GM18858 (cell line): ENCODE results near the gene ACOX3.
"Not testable (repeated sequence)": the region's sequence is repeated elsewhere in the genome, so short reads cannot be mapped to it uniquely, and the experiment has no call there.

Source experiments
- ATAC-seq: cut with Tn5 transposase; IDR thresholded peaks from one replicate; pipeline ENCODE4 v1.9.1; 2021; ENCODE audit not compliant: unreplicated experiment

Gene ACOX3

DNA sequence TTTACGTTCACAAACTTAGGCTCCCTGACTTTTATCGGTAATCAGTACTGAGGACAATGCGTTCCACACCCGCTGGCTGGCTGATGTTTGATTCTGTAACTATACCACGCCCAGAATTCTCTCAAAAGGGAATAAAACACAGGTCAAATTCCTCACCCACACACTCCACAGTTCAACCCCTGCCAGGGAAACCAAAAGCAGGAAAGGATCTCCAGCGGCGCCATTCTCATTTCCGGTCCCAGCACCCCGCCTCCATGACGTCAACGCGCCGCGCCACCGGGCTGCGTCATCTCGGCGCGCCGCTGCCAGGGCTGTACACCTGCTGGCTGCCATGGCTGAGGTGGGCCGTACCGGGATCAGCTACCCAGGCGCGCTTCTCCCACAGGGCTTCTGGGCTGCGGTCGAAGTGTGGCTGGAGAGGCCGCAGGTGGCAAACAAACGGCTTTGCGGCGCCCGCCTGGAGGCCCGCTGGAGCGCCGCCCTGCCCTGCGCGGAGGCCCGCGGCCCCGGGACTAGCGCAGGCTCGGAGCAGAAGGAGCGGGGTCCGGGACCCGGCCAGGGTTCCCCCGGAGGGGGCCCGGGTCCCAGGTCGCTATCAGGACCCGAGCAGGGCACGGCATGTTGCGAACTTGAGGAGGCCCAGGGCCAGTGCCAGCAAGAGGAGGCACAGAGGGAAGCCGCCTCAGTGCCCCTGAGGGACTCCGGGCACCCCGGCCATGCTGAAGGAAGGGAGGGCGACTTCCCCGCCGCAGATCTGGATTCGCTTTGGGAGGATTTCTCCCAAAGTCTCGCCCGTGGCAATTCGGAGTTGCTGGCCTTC lies at the start of gene ACOX3, which contains the start of gene TRMT44:
Gene ACOX3 (minus strand): TSS at position 232 of the 820 bp plus-strand sequence. CDS start 24,202 bp downstream, outside the sequence.
Gene TRMT44 (plus strand): TSS at position 286 of the 820 bp plus-strand sequence. CDS start 46 bp downstream, at position 332.
- peak; percentile 76 for ATAC-seq

DNA sequence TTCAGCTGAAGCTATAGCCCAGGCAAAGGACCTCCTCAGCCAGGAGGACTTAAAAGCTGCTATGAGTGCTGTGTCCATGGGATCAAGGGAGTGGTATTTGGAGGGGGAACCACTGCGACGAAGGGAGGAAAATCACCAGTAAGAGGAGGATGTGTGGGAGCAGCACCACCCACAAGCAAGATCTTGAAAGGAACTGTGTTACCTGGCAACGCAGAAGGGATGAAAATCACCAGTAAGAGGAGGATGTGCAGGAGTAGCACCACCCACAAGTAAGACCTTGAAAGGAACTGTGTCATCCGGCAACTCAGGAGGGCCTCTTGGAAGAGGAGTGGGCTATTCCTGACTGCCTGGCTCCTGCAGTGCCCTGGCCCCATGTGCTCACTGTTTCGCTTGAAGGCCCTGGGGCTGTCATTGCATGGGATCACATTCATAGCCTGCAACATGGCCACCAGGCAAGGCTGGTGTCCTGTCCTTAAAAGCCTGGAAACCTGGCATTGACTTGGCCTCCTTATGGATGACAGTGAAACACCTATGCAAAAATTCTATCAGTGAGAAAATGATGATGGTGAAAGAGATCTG lies 48.4 kb upstream of the ACOX3 start:
- ATAC-seq: no peak

DNA sequence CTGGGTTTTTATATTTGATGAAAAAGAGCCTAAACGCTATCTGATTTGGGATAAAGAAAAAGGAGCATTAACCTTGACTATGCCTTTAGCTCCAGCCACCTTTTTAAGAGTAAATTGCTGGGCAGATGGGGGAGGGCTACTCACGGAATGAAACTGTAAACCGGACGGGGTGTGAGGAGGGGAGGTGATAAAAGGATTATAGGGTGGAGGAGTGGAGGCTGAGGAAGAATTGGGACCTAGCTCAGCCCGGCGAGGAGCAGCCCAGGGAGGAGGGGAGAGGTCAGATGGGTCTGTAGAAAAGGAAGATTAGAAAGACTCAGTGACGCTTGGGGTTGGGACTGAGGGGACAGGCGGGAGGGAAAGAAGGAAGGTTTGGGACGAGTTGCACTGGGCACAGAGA lies 46.1 kb upstream of the ACOX3 start:
- ATAC-seq: not testable (repeated sequence)

DNA sequence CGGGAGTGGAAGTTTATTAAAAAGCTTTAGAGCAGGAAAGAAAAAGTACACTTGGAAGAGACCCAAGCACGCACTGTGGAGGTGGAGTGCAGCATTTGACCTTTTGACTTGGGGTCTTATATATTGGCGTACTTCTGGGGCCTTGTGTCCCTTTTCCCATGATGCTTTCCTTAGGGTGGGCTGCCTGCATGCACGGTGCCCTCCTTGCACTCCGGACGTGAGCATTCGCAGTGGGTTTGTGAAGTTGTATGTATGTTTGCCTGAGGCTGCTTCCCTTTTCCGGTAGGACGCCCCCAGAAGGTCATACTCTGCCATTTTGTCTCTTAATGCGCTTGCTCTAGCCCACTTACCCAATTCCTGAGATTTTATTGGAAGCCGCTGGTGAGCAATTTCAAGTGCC lies 39.7 kb upstream of the ACOX3 start:
- ATAC-seq: no peak

DNA sequence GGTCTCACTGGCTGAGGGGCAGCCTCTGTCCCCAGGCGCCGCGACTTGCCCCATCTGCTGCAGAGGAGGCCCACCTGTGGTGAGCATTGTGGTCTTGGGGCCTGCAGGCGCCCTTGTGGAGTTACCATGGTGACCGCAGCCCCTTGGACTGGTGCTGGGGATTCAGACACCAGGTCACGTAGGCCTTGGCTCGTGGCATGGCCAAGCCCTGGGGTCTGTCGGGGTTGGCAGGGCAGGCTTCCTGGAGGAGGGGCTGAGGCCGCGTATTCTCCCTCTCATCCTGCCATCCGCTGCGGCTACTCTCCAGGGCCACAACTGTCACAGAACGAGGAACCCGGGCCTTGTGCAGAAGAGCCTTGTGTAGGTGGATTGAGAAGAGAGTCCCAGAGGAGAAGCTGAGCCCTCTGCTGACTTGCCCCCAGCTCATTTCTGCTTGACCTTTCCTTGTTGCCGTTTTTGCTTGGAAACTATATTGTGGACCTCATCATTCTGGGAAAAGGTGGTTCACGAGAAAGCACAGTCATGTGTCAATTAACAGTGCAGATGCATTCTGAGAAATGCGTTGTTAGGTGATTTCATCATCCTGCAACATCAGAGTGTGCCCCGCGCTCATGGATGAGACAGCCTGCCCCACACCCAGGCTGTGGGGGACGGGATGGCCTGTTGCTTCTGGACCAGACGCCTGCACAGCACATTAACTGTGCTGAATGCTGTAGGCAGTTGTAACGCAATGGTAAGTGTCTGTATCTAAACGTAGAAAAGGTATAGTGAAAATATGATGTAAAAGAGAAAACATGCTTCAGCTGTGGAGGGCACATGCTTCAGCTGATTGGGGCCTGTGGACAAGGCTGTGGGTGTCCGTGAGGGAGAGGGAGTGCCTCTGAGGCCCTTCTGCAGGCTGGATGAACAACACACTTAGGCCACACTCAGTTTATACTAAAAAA lies 38.5 kb upstream of the ACOX3 start:
- ATAC-seq: no peak

DNA sequence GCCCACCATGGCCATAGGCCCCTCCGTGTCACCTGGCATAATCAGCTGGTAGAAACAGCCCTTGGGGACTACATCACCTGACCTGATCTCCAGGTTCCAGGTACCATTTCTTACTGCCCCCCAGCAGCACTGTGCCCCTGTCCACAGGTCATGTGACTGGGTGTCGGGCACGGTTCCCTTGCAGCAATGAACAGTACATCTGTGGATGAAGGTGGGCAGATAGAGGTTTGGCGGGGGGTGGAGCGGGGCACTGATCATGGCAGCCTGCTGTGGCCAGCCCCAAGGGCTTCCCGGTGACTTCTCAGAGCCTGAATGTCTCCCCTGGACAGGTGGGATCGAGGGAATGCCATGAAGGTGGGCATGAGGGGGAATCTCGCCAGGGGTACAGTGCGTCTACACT lies 37.8 kb upstream of the ACOX3 start:
- ATAC-seq: no peak

DNA sequence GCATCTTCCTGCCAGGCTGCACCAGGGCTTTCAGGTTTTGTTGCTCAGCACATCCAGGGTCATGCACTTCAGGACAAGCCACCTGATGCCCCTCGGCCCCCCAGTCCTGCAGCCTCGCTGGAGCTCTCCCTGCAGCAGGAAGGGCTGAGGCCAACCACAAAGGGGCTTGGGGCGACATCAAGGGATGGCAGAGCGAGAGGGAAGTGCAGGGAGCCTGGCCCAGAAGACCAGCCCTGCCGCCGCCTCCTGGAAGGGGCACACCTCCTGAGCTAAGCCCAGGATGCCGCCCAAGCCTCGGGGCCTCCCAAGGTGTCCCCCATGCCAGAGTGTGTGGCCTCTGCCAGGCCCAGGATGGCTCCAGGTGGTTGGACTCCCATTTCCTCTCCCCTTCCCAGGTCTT lies 37.2 kb upstream of the ACOX3 start:
- ATAC-seq: no peak

DNA sequence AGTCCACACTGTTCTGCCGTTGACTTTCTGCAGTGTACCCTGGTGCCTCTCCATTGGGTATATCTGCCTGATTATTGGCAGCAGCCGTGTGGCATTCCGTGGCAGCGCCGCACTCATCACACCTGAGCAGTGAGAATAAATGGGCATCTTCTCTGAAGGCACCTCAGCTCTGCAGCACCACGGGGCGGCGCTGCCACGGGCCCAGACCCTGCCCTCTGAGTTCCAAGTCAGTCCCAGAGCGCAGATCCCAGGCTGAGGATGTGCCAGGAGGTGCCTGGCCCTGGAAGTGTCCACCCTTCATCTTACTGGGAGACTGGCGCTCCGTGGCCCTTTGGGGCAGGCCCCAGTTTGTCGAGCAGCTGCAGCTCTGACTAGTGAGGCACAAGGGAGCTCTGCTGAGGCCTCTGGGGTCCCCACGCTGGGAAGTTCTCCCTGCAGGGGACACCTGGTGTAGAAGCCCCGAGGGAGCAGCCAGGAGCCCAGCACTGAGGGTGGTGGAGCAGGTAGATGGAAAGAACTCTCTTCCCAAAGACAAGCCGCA lies 36.6 kb upstream of the ACOX3 start:
- ATAC-seq: no peak

DNA sequence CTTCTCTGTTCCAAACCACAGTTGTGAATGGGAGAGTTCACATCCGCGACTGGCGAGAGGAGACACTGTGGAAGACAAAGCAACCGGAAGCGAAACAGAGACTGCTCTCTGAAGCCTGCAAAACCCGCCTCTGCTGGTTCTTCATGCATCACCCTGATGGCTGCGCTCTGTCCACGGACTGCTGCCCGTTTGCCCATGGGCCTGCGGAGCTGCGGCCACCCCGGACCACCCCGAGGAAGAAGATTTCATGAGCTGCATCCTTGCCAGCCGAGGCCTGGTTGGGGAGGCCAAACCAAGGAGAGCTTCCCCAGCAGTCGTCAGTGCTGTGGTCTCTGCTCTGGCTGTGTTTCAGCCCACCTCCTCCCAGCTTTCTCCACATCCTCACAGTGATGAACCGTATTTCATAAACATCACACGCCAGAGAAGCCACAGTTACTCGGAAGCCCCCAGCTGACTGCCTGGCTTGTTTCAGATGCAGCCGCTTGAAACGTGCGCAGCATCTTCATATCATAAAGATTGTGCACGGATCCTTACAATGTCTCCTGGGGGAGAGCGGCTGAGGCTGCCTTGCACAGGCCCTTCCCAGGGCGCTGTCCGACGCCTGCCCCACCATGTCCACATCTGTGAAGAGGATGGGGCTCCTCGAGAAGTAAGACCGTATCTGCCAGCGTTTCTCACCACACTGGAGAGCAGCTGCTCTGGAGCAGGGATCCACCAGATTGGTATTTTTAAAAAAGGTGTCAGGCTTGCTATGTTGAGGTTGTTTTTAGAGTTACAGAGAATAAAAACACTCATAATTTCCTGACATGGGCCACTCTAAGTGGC lies 35.4 kb upstream of the ACOX3 start:
- no peak for ATAC-seq

DNA sequence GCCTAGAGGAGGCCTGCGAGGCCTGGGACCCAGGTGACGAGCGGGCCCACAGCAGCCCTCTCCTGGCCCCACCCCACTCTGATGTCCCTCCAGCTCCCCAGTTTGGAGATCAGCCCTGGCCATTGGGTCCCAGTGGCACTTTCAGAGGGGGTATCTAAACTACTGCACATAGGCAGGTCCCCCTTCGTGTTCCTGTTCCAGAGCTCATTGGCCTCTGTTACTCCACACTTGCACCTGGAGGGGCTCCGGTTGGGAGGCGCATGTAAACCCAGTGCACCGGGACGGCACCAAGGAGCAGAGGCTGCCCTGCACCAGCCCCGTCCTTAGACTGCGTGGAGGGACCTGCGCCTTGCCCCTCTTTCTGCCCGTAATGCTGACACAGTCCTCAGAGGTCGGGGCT lies 34.3 kb upstream of the ACOX3 start:
- ATAC-seq: no peak

DNA sequence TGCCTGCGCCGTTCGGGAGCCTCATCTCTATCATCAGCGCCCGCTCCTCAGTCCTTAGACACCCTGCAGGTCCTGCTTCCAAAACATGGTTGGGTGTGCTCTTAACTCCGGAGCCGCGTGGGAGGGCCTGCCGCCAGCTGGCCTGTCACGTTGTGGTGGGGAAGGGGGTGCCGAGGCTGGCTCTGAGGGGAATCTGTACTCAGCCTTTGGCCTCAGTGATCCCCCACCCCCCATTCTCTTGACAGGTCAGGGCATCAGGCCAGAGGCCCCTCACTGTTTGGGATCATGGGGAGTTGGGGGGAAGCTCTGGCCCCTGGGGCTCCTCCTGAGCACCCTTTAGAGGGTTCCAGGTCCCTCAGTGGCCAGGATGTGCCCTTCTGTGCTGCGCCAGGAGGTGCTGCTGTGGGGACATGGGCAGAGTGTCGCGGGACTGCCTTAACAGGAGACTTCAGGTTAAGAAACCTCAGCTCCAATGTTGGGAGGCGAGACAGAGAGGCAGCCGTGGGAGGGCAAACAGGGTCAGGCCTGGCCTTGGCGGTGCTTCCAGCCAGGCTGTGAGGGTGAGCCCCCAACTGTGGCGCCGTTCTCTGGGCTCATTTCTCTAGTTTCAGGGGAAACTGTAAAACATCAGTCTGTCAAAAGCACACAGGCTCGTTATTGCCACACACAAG lies 33.5 kb upstream of the ACOX3 start:
- no peak for ATAC-seq

DNA sequence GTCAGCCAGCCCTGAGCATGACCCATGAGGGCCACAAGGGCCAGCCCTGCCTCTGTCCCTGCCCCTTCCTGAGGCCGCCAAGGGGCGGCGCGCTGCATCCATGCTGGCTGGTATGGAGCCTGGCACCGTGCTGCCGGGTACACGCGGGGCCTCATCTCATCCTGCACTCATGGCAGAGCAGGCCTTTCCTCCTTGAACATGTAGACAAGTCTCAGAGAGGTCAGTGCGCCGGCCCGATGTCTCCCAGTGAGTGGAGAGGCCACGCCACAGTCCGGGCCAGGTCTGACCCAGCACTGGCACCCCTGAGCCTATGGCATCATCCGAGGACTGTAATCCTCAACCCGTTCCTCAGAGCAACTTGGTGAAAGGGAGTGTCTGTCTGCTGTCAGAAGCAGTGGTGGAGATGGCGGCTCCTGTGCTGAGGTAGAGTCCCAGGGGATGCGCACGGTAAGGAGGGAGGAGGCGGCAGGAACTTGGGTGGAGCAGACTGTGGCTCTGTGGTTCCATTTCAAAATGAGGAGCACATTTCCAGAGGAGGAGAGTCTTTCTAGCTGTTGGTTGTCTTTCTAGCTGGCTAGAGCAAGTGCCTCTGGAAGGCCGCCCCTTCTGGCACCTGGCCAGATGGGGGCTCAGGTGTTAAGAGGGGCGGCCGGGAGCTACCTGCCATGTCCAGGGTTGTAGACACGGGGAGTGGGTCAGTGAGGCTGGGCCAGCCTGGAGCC lies 32.8 kb upstream of the ACOX3 start:
- no peak for ATAC-seq

DNA sequence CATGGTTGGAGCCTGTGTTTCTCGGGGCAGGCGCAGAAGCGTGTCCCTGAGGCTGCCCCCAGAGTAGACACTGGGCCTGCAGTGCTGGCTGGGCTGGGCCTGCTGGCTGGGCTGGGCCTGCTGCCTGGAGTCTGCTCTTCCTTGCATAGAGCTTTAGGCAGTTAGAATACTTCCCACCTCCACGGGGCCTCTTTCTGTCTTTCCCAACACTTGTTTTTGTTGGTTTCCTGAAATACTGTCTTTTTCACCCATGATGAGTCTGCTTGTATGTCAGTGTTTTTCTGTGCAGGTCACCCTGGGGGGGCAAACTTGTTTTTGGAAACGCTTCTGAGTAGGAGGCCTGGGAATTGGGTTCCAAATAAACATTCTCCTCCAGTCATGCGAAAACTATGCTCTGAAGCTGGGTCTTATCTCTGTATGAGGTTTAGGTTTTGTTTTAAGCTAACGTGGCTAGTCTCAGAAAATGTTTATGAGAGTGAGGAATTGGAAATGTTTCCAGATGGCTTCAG lies 32.2 kb upstream of the ACOX3 start:
- ATAC-seq: no peak

DNA sequence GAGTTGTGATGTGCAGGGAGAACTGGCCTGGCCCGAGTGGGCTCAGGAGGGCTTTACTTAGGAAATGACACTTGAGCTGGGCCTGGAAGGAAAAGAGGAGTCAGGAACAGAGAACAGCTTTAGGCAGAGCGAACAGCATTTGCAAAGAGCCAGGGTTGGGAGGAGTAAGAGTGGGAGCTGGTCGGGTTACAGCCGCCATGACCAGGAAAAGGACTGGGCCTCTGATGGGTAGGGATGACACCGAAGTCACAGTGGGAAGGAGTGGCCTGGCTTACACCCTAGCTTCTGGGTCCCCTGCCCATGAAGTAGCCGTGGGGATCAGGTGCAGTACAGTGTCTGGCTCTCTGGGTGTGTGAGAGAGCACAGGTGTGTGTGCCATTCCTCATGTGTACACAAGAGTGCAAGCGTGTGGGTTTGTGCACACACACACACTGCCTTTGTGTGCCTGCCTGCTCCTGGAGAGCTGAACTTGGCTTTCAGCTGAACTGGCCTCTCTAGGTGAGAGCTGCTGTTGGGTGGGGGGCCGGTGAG lies 31.7 kb upstream of the ACOX3 start:
- no peak for ATAC-seq

DNA sequence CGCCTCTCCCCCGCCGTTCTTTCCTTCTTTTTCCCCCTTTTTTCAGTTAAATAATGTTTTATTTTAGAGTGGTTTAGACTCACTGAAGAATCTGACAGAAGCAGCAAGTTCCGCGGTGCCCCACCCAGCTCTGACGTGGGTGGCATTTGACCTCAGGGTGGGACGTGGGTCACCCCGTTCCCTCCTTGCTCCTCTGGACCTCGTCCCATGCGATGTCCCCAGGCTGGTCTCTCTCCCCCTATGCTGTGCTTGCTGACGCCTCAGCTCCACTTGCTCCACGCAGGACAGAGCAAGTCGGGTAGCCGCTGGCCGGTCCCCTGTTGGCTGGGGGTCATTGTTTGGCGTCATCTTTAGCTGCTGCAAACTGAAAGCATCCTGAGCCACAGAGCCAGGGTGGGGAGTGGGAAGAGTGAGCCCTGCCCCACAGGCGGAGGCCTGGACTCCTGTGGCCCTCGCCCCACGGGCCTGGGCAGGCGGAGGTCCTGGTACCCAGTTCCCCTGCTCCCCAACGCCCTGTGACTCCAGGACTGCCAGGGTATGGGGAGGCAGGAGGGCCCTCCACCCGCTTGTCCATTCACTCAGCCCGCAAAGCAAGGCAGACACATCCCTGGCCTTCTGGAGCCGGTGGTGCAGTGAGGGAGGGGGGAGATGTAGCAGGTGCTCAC lies 30.8 kb upstream of the ACOX3 start:
- no peak for ATAC-seq

DNA sequence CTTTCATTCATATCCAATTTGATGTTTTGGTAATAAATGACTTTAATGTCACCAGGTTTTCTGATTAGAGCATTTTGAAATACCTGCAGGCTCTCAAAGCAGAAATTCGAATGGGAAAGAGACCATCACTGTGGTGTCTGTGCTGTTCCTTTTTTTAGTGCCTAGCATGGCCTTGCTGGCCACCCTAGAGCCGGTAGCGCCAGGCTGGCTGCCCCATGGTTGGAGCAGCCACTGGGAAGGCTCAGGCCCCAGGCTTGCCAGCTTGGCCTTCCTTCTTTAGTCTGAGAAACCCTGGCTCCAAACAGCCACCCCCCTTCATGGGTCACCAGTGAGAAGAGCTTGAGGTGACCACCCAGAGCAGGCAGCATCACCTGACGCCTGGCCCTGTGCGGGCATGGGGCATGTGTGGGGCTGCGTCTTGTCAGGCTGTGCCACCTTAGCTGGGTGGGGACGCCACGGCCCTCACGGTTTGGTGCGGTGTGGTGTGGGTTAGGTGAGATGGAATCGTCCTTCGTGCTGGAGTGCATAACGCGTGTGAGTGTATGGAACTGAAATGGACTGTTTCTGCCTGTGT lies 30.0 kb upstream of the ACOX3 start:
- ATAC-seq: no peak

DNA sequence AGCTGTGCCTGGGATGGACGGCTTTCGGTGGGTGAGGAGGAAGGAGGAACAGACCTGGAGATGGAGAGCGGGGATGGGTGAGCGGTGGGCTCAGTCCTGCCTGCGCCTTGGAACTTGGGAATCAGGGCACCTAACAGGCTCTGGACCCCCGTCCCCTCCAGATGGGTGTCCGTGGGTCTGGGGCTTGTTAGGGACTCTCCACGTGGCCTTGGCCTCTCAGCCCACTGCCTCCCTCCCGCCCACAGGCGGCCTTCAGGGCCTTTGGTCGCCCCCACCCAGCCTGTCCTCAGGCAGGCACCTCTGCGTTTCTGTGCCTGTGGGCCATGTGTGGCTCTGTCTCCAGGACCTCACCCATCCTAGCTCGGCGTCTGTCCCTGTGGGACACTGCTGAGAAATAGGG lies 29.0 kb upstream of the ACOX3 start:
- ATAC-seq: no peak
